ENCODE data around the gene RNF157. TPM values are rescaled to one million over a fixed set of nuclear protein-coding genes. Genes with fewer than 3 reads are reported as not detected.

Gene RNF157
- total and polyA plus RNA-seq, 2 experiments from 2014 or later: 5.0 to 8.6 TPM

GRCh38 chr17:76275382-76276068 lies 35.2 kb upstream of the RNF157 start:
- Histone ChIP-seq H3K9me2 (replicated peaks; ENCODE audit: insufficient read depth) (no peaks in the 10 kb centered on the region), H2AFZ (no peak overlapping the region), H3K4me3 (no peak overlapping the region), H3K36me3 (replicated peaks; ENCODE audit: insufficient read depth, low read depth) (no peaks in the 10 kb centered on the region), H3K9me3 (ENCODE audit: low read depth) (no peaks in the 10 kb centered on the region), H4K20me1 (ENCODE audit: insufficient read depth, poor library complexity, severe bottlenecking) (no peaks in the 10 kb centered on the region), H3K27ac (no peak overlapping the region), H3K79me2 (no peaks in the 10 kb centered on the region), H3K4me1 (ENCODE audit: insufficient read depth) (peaks cover 11% of the 10 kb centered on the region), H3K4me2 (no peak overlapping the region), H3K27me3 (no peaks in the 10 kb centered on the region)
- DNase-seq (ENCODE audit: low spot score): no peak
- TF ChIP-seq CTCF (IDR thresholded peaks at IDR 0.05; ENCODE audit: poor library complexity) (no peak), EZH2phosphoT487 (IDR thresholded peaks at IDR 0.05; ENCODE audit: low read depth, severe bottlenecking, unreplicated experiment) (no peak), EZH2 (IDR thresholded peaks at IDR 0.05; ENCODE audit: borderline replicate concordance) (no peak)
- 94% methylated on average over 19 of the region's 22 CpGs for WGBS (ENCODE audit: low lambda C conversion rate, missing lambda C conversion rate)

- H3K27ac ChIP-seq: no peak overlapping the region
- no peak overlapping the region for H3K4me2 ChIP-seq
- TF ChIP-seq EZH2 (IDR thresholded peaks at IDR 0.05; ENCODE audit: borderline replicate concordance): no peak
- no peak for TF ChIP-seq EZH2phosphoT487 (IDR thresholded peaks at IDR 0.05; ENCODE audit: low read depth, severe bottlenecking, unreplicated experiment)
- WGBS (ENCODE audit: low lambda C conversion rate, missing lambda C conversion rate): 79% methylated on average over 19 of the region's 21 CpGs
- H3K79me2 ChIP-seq: peaks cover 2% of the 10 kb centered on the region
- no peak overlapping the region for H2AFZ ChIP-seq
- no peaks in the 10 kb centered on the region for H3K27me3 ChIP-seq
- no peaks in the 10 kb centered on the region for H3K9me2 ChIP-seq (replicated peaks; ENCODE audit: insufficient read depth)
- H3K4me1 ChIP-seq (ENCODE audit: insufficient read depth): peaks cover 11% of the 10 kb centered on the region
- no peaks in the 10 kb centered on the region for H3K36me3 ChIP-seq (replicated peaks; ENCODE audit: insufficient read depth, low read depth)
- DNase-seq (ENCODE audit: low spot score): no peak
- no peak overlapping the region for H3K4me3 ChIP-seq
- H3K9me3 ChIP-seq (ENCODE audit: low read depth): no peaks in the 10 kb centered on the region
- no peaks in the 10 kb centered on the region for H4K20me1 ChIP-seq (ENCODE audit: insufficient read depth, poor library complexity, severe bottlenecking)
Observed at GRCh38 chr17:76274112-76274956, 34.0 kb upstream of the RNF157 start.

- Histone ChIP-seq H3K4me3 (no peak overlapping the region), H3K4me1 (ENCODE audit: insufficient read depth) (peaks cover 11% of the 10 kb centered on the region), H3K9me2 (replicated peaks; ENCODE audit: insufficient read depth) (no peaks in the 10 kb centered on the region), H4K20me1 (ENCODE audit: insufficient read depth, poor library complexity, severe bottlenecking) (no peaks in the 10 kb centered on the region), H3K36me3 (replicated peaks; ENCODE audit: insufficient read depth, low read depth) (no peaks in the 10 kb centered on the region), H3K27me3 (no peaks in the 10 kb centered on the region), H3K79me2 (peaks cover 9% of the 10 kb centered on the region), H3K9me3 (ENCODE audit: low read depth) (no peaks in the 10 kb centered on the region), H2AFZ (no peak overlapping the region), H3K27ac (no peak overlapping the region), H3K4me2 (no peak overlapping the region)
- TF ChIP-seq EZH2 (IDR thresholded peaks at IDR 0.05; ENCODE audit: borderline replicate concordance): no peak
- TF ChIP-seq EZH2phosphoT487 (IDR thresholded peaks at IDR 0.05; ENCODE audit: low read depth, severe bottlenecking, unreplicated experiment): no peak
- TF ChIP-seq CTCF (IDR thresholded peaks at IDR 0.05; ENCODE audit: poor library complexity): no peak
- WGBS (ENCODE audit: low lambda C conversion rate, missing lambda C conversion rate): 76% methylated on average over 18 of the region's 26 CpGs
- no peak for DNase-seq (ENCODE audit: low spot score)
Observed at GRCh38 chr17:76273445-76274111, 33.3 kb upstream of the RNF157 start.

All from hepatocyte (in vitro differentiated cells).